GM12878 (cell line): ENCODE data around the gene RAB4B.

Source experiments
- BMI1 ChIP-seq: fragments of 450-650 bp; IDR thresholded peaks from 2 replicates; pipeline ENCODE4 v1.6.1; 2016; ENCODE audit warnings: mild to moderate bottlenecking, moderate library complexity, borderline replicate concordance
- JUNB ChIP-seq: IDR thresholded peaks from 2 replicates; pipeline ENCODE4 v1.6.1; 2016; ENCODE audit warnings: antibody characterized with exemption, mild to moderate bottlenecking
- JUND ChIP-seq: IDR thresholded peaks from 2 replicates; pipeline ENCODE4 v1.6.1; 2012; ENCODE audit warnings: low read depth, mild to moderate bottlenecking, low read length, improper control_type of control experiment, moderate library complexity
- MEF2A ChIP-seq: IDR thresholded peaks from 2 replicates; pipeline ENCODE4 v1.6.1; 2011; ENCODE audit warnings: low read depth, mild to moderate bottlenecking, low read length, moderate library complexity; ENCODE audit not compliant: insufficient read depth
- MXI1 ChIP-seq: fragments of 150-350 bp; IDR thresholded peaks from 2 replicates; pipeline ENCODE4 v1.6.1; 2011; ENCODE audit warnings: low read depth, mild to moderate bottlenecking, inconsistent platforms, low read length, improper control_type of control experiment
- YY1 ChIP-seq: IDR thresholded peaks from 2 replicates; pipeline ENCODE4 v1.6.1; 2011; ENCODE audit warnings: low read depth, mild to moderate bottlenecking, low read length

DNA sequence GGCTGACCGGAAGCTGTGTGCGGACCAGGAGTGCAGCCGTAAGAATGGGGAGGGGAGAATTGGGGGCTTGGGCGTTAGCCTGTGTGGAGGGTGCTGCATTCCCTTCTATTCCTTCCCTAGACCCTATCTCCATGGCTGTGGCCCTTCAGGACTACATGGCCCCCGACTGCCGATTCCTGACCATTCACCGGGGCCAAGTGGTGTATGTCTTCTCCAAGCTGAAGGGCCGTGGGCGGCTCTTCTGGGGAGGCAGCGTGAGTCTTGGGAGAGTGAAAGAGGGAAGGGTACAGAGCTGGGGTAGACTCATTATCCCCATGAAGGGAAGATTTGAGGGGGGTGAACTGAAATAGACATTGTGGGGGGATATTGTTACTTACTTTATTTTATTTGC lies 2.4 kb upstream of the RAB4B start:
- no peak for TF ChIP-seq JUNB
- TF ChIP-seq JUND, result no peak
- TF ChIP-seq MXI1, result no peak
- TF ChIP-seq MEF2A, result no peak
- no peak for TF ChIP-seq BMI1
- no peak for TF ChIP-seq YY1
